PC-3 (cell line): ENCODE measurements around the gene PDGFD.

ENCODE experiments used
- CTCF ChIP-seq: fragments of 300-600 bp; sonication (generic); conservative IDR thresholded peaks from 2 replicates; pipeline ENCODE4 v1.5.1; 2017; ENCODE audit warnings: antibody characterized with exemption, low read depth, mild to moderate bottlenecking, low read length
- EZH2 ChIP-seq: fragments of 300-600 bp; sonication (generic); IDR thresholded peaks from one replicate; pipeline ENCODE4 v1.6.1; 2017; ENCODE audit warnings: antibody characterized with exemption, mild to moderate bottlenecking, low read length; ENCODE audit not compliant: unreplicated experiment
- EZH2phosphoT487 ChIP-seq: fragments of 300-600 bp; sonication (generic); IDR thresholded peaks from 2 replicates; pipeline ENCODE4 v1.6.1; 2018; ENCODE audit warnings: mild to moderate bottlenecking, antibody characterized with exemption, low read length, borderline replicate concordance

- TF ChIP-seq CTCF (no peak), EZH2 (no peak), EZH2phosphoT487 (no peak)
Measured at GRCh38 chr11:104054911-104055529, 108.9 kb downstream of the PDGFD start.
